Trophoblast cell (in vitro differentiated cells and primary cell): ENCODE measurements around the gene SCN4A.
"Not testable (repeated sequence)": the region's sequence is repeated elsewhere in the genome, so short reads cannot be mapped to it uniquely, and the experiment has no call there.

Source experiments
- DNase-seq, 2 donors: peaks; one replicate each; pipeline ENCODE4 v3.0.0-alpha.2; 2016
- H2AFZ ChIP-seq: 2 replicates; pipeline ENCODE4 v1.6.1; 2013; ENCODE audit warnings: low read length, moderate library complexity, mild to moderate bottlenecking; ENCODE audit not compliant: insufficient read depth, poor library complexity
- H2AK5ac ChIP-seq: 2 replicates; pipeline ENCODE4 v1.6.1; 2013; ENCODE audit warnings: mild to moderate bottlenecking, low read length
- H2BK120ac ChIP-seq: 2 replicates; pipeline ENCODE4 v1.6.1; 2013; ENCODE audit warnings: low read length, mild to moderate bottlenecking, moderate library complexity; ENCODE audit not compliant: insufficient read depth, poor library complexity
- H2BK12ac ChIP-seq: 2 replicates; pipeline ENCODE4 v1.6.1; 2013; ENCODE audit warnings: mild to moderate bottlenecking, low read length, moderate library complexity
- H2BK5ac ChIP-seq: 2 replicates; pipeline ENCODE4 v1.6.1; 2013; ENCODE audit warnings: low read length, low read depth, moderate library complexity, mild to moderate bottlenecking; ENCODE audit not compliant: poor library complexity
- H3K14ac ChIP-seq: 2 replicates; pipeline ENCODE4 v1.6.1; 2013; ENCODE audit warnings: mild to moderate bottlenecking, low read length
- H3K18ac ChIP-seq: 2 replicates; pipeline ENCODE4 v1.6.1; 2013; ENCODE audit warnings: mild to moderate bottlenecking, low read length
- H3K23ac ChIP-seq: 2 replicates; pipeline ENCODE4 v1.6.1; 2013; ENCODE audit warnings: low read length
- H3K27ac ChIP-seq: 2 replicates; pipeline ENCODE4 v1.5.1; 2013; ENCODE audit warnings: low read depth, mild to moderate bottlenecking, inconsistent platforms, low read length, moderate library complexity
- H3K27me3 ChIP-seq: 2 replicates; pipeline ENCODE4 v1.6.1; 2013; ENCODE audit warnings: inconsistent platforms, mild to moderate bottlenecking, low read length, moderate library complexity; ENCODE audit not compliant: insufficient read depth
- H3K36me3 ChIP-seq, 2 experiments: 1 replicate in 1 of 2; 2 replicates in 1 of 2; pipeline ENCODE4 v1.6.1; 2013; ENCODE audit warnings: low read length in 2 of 2, mild to moderate bottlenecking in 2 of 2, moderate library complexity in 1 of 2; ENCODE audit not compliant: insufficient read depth in 2 of 2, control insufficient read depth in 1 of 2
- H3K4ac ChIP-seq: 2 replicates; pipeline ENCODE4 v1.6.1; 2013; ENCODE audit warnings: low read depth, mild to moderate bottlenecking, low read length, moderate library complexity
- H3K4me1 ChIP-seq, 2 experiments: 1 replicate in 1 of 2; 2 replicates in 1 of 2; pipeline ENCODE4 v1.6.1; 2013; ENCODE audit warnings: low read length in 2 of 2, mild to moderate bottlenecking in 2 of 2, moderate library complexity in 1 of 2; ENCODE audit not compliant: insufficient read depth in 2 of 2, control insufficient read depth in 1 of 2
- H3K4me2 ChIP-seq: 2 replicates; pipeline ENCODE4 v1.6.1; 2013; ENCODE audit warnings: inconsistent platforms, mild to moderate bottlenecking, low read length, moderate library complexity
- H3K4me3 ChIP-seq: 2 replicates; pipeline ENCODE4 v1.5.1; 2013; ENCODE audit warnings: mild to moderate bottlenecking, low read depth, low read length, inconsistent platforms
- H3K79me1 ChIP-seq: one replicate; pipeline ENCODE4 v1.6.1; 2013; ENCODE audit warnings: low read length
- H3K79me2 ChIP-seq: 2 replicates; pipeline ENCODE4 v1.6.1; 2013; ENCODE audit warnings: low read length, mild to moderate bottlenecking; ENCODE audit not compliant: control insufficient read depth, insufficient read depth, poor library complexity
- H3K9ac ChIP-seq: 2 replicates; pipeline ENCODE4 v1.6.1; 2013; ENCODE audit warnings: mild to moderate bottlenecking, low read length
- H3K9me3 ChIP-seq: 2 replicates; pipeline ENCODE4 v1.6.1; 2013; ENCODE audit warnings: low read depth, mild to moderate bottlenecking, control low read depth, inconsistent platforms, low read length; ENCODE audit not compliant: insufficient read depth
- H4K12ac ChIP-seq: 2 replicates; pipeline ENCODE4 v1.6.1; 2013; ENCODE audit warnings: low read depth, mild to moderate bottlenecking, low read length, moderate library complexity
- H4K8ac ChIP-seq: 2 replicates; pipeline ENCODE4 v1.6.1; 2013; ENCODE audit warnings: low read depth, mild to moderate bottlenecking, low read length, moderate library complexity
- H4K91ac ChIP-seq: one replicate; pipeline ENCODE4 v1.6.1; 2013; ENCODE audit warnings: low read depth, mild to moderate bottlenecking, low read length, moderate library complexity
- WGBS: extraction: QIAGEN DNeasy Blood & Tissue Kit; methylation state at CpG from one replicate; pipeline ENCODE4 v1.1.7; 2013; ENCODE audit warnings: missing lambda C conversion rate; ENCODE audit not compliant: insufficient read length, insufficient coverage; ENCODE audit errors: extremely low coverage; 5-methylcytosine and 5-hydroxymethylcytosine counted together

The SCN4A gene

GRCh38 chr17:63904796-63905195, 67.9 kb downstream of the SCN4A start:
- H2BK12ac ChIP-seq, H2AK5ac ChIP-seq, H3K36me3 ChIP-seq, H2AFZ ChIP-seq, H3K9ac ChIP-seq, H2BK120ac ChIP-seq, H3K27me3 ChIP-seq, H3K18ac ChIP-seq, H3K14ac ChIP-seq, H4K91ac ChIP-seq, H3K4me2 ChIP-seq, H3K79me2 ChIP-seq, H3K23ac ChIP-seq, H3K4me3 ChIP-seq, H3K4me1 ChIP-seq, H3K9me3 ChIP-seq, H3K4ac ChIP-seq, H3K79me1 ChIP-seq, H3K27ac ChIP-seq, H4K12ac ChIP-seq, H4K8ac ChIP-seq, H2BK5ac ChIP-seq: not testable (repeated sequence)
- peak; percentile 68 to 84 for DNase-seq
- WGBS = no CpG with 5 or more reads among the region's 8 CpGs

- H3K36me3 ChIP-seq, H3K27me3 ChIP-seq, H4K8ac ChIP-seq, H3K79me1 ChIP-seq, H3K14ac ChIP-seq, H3K9ac ChIP-seq, H3K23ac ChIP-seq, H2AK5ac ChIP-seq, H2AFZ ChIP-seq, H2BK5ac ChIP-seq, H3K18ac ChIP-seq, H2BK12ac ChIP-seq, H3K4ac ChIP-seq, DNase-seq, H3K79me2 ChIP-seq, H3K4me3 ChIP-seq, H3K4me2 ChIP-seq, H4K91ac ChIP-seq, H2BK120ac ChIP-seq, H3K4me1 ChIP-seq, H3K27ac ChIP-seq, H3K9me3 ChIP-seq, H4K12ac ChIP-seq: not testable (repeated sequence)
- WGBS = no CpG with 5 or more reads among the region's 5 CpGs
Measured at GRCh38 chr17:63903787-63904201, 68.9 kb downstream of the SCN4A start.

DNA sequence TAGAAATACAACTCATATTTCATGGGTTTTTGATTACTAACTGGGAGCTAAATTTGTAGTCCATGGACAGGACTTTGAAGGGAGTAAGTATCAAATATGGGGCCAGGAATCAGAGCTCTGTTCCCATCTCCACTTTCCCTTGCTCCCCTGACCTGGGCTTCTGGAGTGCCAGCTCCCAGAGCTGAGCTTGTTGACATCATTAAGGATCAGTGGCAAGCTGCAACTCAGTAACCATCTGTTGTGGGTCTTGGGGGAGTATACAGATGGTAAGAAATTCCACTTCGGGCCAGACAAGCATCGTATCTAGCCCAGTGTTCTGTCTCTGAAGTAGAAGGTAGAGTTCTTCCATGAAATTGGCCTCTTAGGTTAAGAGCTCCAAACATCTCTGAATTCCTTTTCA, 70.7 kb downstream of the SCN4A start:
- not testable (repeated sequence) for H3K79me2 ChIP-seq, H3K4ac ChIP-seq, H3K14ac ChIP-seq, H3K27ac ChIP-seq, H4K8ac ChIP-seq, H4K91ac ChIP-seq, H3K27me3 ChIP-seq, H2AFZ ChIP-seq, H3K18ac ChIP-seq, H2AK5ac ChIP-seq, H3K36me3 ChIP-seq, H3K9ac ChIP-seq, H2BK5ac ChIP-seq, H3K23ac ChIP-seq, H3K9me3 ChIP-seq, H3K4me3 ChIP-seq, DNase-seq, H3K79me1 ChIP-seq, H3K4me1 ChIP-seq, H2BK120ac ChIP-seq, H2BK12ac ChIP-seq, H4K12ac ChIP-seq, H3K4me2 ChIP-seq
- WGBS = no CpG with 5 or more reads among the region's 2 CpGs

DNA sequence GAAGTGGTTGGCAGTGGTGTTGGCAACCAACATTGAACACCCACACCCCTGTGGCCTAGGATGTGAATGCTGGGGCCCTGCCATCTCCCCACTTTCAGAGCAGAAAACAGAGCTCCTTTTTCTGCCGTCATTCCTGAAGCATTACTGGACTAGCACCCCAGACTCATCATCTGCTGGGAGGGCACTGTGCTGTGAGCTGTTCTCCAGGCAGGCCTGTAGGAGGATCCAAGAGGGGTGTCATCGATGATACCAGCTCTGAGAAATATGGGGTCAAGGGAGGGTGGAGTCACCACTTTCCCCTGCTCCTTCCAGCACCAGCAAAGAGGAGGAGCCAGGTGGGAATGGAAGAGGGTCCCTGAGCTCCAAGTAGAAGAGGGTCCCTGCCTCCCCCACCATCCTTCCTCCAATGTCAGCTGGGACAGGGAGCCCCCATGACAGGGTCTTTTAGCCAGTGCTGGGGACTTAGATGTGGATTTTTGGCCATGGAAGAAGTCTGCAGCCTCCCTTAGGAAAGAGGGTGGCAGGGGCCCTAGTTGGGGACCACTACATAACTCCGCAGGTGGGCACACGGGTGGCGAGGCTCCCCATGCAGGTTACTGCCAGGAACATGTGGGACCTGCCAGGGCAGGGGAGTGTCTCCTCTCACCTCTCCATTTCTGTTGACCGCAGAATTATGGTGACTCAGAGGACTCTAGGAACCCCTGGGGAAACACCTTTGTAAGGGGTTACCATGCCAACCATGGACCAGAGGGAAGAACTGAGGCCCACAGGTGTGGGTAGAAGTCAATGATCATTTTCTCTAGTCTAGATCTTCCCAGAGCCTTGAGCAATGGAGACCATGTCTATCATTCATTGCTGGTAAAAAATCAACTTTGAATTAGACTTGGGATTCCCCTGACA, 73.6 kb downstream of the SCN4A start:
- H2AK5ac ChIP-seq, H2AFZ ChIP-seq, H3K4ac ChIP-seq, H3K36me3 ChIP-seq, DNase-seq, H3K4me2 ChIP-seq, H4K91ac ChIP-seq, H4K8ac ChIP-seq, H2BK120ac ChIP-seq, H3K18ac ChIP-seq, H3K9me3 ChIP-seq, H3K27me3 ChIP-seq, H2BK12ac ChIP-seq, H3K79me2 ChIP-seq, H4K12ac ChIP-seq, H3K14ac ChIP-seq, H2BK5ac ChIP-seq, H3K9ac ChIP-seq, H3K4me3 ChIP-seq, H3K27ac ChIP-seq, H3K79me1 ChIP-seq, H3K4me1 ChIP-seq, H3K23ac ChIP-seq: not testable (repeated sequence)
- no CpG with 5 or more reads among the region's 6 CpGs for WGBS
